ENCODE data around the gene TMPRSS9.
A peak's percentile ranks its signal among the peaks of the same experiment; 100 is the strongest.

The TMPRSS9 gene

GRCh38 chr19:2424686-2425621 lies 64.9 kb downstream of the TMPRSS9 start:
- DNase-seq, result no peak

- DNase-seq, result no peak
These were observed 65.8 kb downstream of the TMPRSS9 start for GRCh38 chr19:2425622-2426581.

GRCh38 chr19:2426611-2427428 lies 66.8 kb downstream of the TMPRSS9 start:
- DNase-seq, result peak in 1 of 2 experiments; percentile 55

- DNase-seq, result peak; percentile 97
These were observed 67.6 kb downstream of the TMPRSS9 start, which contains the start of gene TIMM13 for GRCh38 chr19:2427429-2428320. Gene TIMM13 (minus strand): TSS chr19:2427586. CDS start chr19:2427533, 53 bp downstream.

- DNase-seq, result peak in 1 of 2 experiments; percentile 38
These were observed 68.2 kb downstream of the TMPRSS9 start for GRCh38 chr19:2428321-2428690.

GRCh38 chr19:2428756-2429711 lies 69.0 kb downstream of the TMPRSS9 start:
- no peak for DNase-seq

- no peak for DNase-seq
These were observed 70.0 kb downstream of the TMPRSS9 start for GRCh38 chr19:2429917-2430535.

GRCh38 chr19:2431318-2432055 lies 71.4 kb downstream of the TMPRSS9 start:
- DNase-seq, result no peak

GRCh38 chr19:2432131-2432848 lies 72.2 kb downstream of the TMPRSS9 start:
- DNase-seq, result no peak

- DNase-seq, result no peak
These were observed 73.8 kb downstream of the TMPRSS9 start for GRCh38 chr19:2433854-2434253.

- DNase-seq, result no peak
These were observed 74.2 kb downstream of the TMPRSS9 start for GRCh38 chr19:2434267-2434666.

GRCh38 chr19:2434721-2435265 lies 74.7 kb downstream of the TMPRSS9 start:
- DNase-seq, result no peak

GRCh38 chr19:2436384-2436783 lies 76.3 kb downstream of the TMPRSS9 start:
- no peak for DNase-seq

- no peak for DNase-seq
These were observed 76.9 kb downstream of the TMPRSS9 start for GRCh38 chr19:2436926-2437325.

- DNase-seq, result no peak
These were observed 78.1 kb downstream of the TMPRSS9 start for GRCh38 chr19:2438178-2438577.

- DNase-seq, result no peak
These were observed 80.5 kb downstream of the TMPRSS9 start for GRCh38 chr19:2440515-2440914.

GRCh38 chr19:2441096-2441752 lies 81.2 kb downstream of the TMPRSS9 start:
- no peak for DNase-seq

All from NCI-H524 (cell line).